Naive thymus-derived CD4-positive, alpha-beta T cell (primary cell): ENCODE results near the gene ZNF467. TPM values are rescaled to one million over a fixed set of nuclear protein-coding genes. Genes with fewer than 3 reads are reported as not detected.

ENCODE experiments used
- ATAC-seq: fragments of 150-1000 bp; cut with Tn5 transposase; 2 replicates; pipeline ENCODE4 v1.10.0; 2021; ENCODE audit warnings: mild to moderate bottlenecking, moderate library complexity
- CTCF ChIA-PET: fragments of 350-600 bp; sonication (Branson Sonifier 250); formaldehyde crosslinking; loops from one replicate; lab custom pipeline; 2021; ENCODE audit warnings: antibody characterized with exemption; lab: Charles Lee
- POLR2A ChIA-PET: fragments of 350-600 bp; sonication (Branson Sonifier 250); formaldehyde crosslinking; loops from one replicate; lab custom pipeline; 2021; ENCODE audit warnings: antibody characterized with exemption, inconsistent platforms; lab: Charles Lee
- DNase-seq, 9 donors: peaks; one replicate each; pipeline versions ENCODE4 v3.0.0 to v3.0.0-alpha.2; 2020 to 2022; ENCODE audit warnings: mixed read lengths in 1 of 9
- H3K27ac ChIP-seq: one replicate; pipeline ENCODE4 v1.7.0; 2013; ENCODE audit warnings: mild to moderate bottlenecking, low read depth, low read length, moderate library complexity
- H3K27me3 ChIP-seq, 2 donors: one replicate each; pipeline ENCODE4 v1.7.0; 2013; ENCODE audit warnings: low read length in 2 of 2, mild to moderate bottlenecking in 2 of 2, moderate library complexity in 2 of 2; ENCODE audit not compliant: control insufficient read depth in 2 of 2, insufficient read depth in 2 of 2
- H3K36me3 ChIP-seq, 3 experiments: 1 replicate in 2 of 3; 2 replicates in 1 of 3; pipeline ENCODE4 v1.7.0; 2013; ENCODE audit warnings: low read length in 3 of 3, mild to moderate bottlenecking in 3 of 3, moderate library complexity in 1 of 3; ENCODE audit not compliant: insufficient read depth in 3 of 3, control insufficient read depth in 2 of 3
- H3K4me1 ChIP-seq, 2 donors: one replicate each; pipeline ENCODE4 v1.7.0; 2013; ENCODE audit warnings: low read length in 2 of 2, mild to moderate bottlenecking in 2 of 2, moderate library complexity in 1 of 2; ENCODE audit not compliant: control insufficient read depth in 2 of 2, insufficient read depth in 2 of 2
- H3K4me3 ChIP-seq: 2 replicates; pipeline ENCODE4 v1.7.0; 2013; ENCODE audit warnings: mild to moderate bottlenecking, low read length
- H3K9me3 ChIP-seq, 3 experiments: 1 replicate in 2 of 3; 2 replicates in 1 of 3; pipeline ENCODE4 v1.7.0; 2013; ENCODE audit warnings: low read length in 3 of 3; ENCODE audit not compliant: control insufficient read depth in 2 of 3
- H3K27ac Mint-ChIP-seq, 9 donors: one replicate each; pipeline ENCODE4 v1.8.0; 2020 to 2022; ENCODE audit warnings: mixed read lengths in 9 of 9, mild to moderate bottlenecking in 8 of 9, moderate library complexity in 5 of 9, inconsistent platforms in 2 of 9
- H3K27me3 Mint-ChIP-seq, 5 donors: one replicate each; pipeline ENCODE4 v1.8.0; 2021 to 2022; ENCODE audit warnings: mixed read lengths in 5 of 5, mild to moderate bottlenecking in 1 of 5
- H3K36me3 Mint-ChIP-seq, 5 donors: one replicate each; pipeline ENCODE4 v1.8.0; 2020 to 2022; ENCODE audit warnings: mixed read lengths in 5 of 5, mild to moderate bottlenecking in 3 of 5, inconsistent platforms in 1 of 5
- H3K4me1 Mint-ChIP-seq, 7 donors: one replicate each; pipeline ENCODE4 v1.8.0; 2020 to 2022; ENCODE audit warnings: mixed read lengths in 7 of 7, mild to moderate bottlenecking in 3 of 7, inconsistent platforms in 1 of 7
- H3K4me3 Mint-ChIP-seq, 10 donors: one replicate each; pipeline ENCODE4 v1.8.0; 2020 to 2022; ENCODE audit warnings: mild to moderate bottlenecking in 10 of 10, mixed read lengths in 10 of 10, moderate library complexity in 6 of 10, inconsistent platforms in 2 of 10
- H3K9me3 Mint-ChIP-seq, 11 donors: one replicate each; pipeline ENCODE4 v1.8.0; 2020 to 2022; ENCODE audit warnings: mixed read lengths in 11 of 11, mild to moderate bottlenecking in 4 of 11, inconsistent platforms in 1 of 11, moderate library complexity in 1 of 11
- intact Hi-C, 2 donors: fragments of 100-400 bp; cut with micrococcal nuclease; formaldehyde crosslinking; loops; one replicate each; pipeline ENCODE4 v1.15.1; 2023
- polyA plus RNA-seq, 2 donors: library from polyadenylated mRNA; unstranded; fragments of 300-500 nt; fragmentation: Illumina TruSeq; gene quantifications; one replicate each; pipeline ENCODE4 v1.2.3, GENCODE V29; 2021
- total RNA-seq, 6 experiments: library from RNA in 5 of 6; stranded (reverse) in 5 of 6; gene quantifications; 1 replicate in 5 of 6; 2 replicates in 1 of 6; pipeline ENCODE4 v1.2.3 and lab custom pipeline; 2021 to 2026

The ZNF467 gene
- total and polyA plus RNA-seq, 7 experiments from 2014 or later, result 0.17 to 33.1 (median 6.8) TPM

DNA sequence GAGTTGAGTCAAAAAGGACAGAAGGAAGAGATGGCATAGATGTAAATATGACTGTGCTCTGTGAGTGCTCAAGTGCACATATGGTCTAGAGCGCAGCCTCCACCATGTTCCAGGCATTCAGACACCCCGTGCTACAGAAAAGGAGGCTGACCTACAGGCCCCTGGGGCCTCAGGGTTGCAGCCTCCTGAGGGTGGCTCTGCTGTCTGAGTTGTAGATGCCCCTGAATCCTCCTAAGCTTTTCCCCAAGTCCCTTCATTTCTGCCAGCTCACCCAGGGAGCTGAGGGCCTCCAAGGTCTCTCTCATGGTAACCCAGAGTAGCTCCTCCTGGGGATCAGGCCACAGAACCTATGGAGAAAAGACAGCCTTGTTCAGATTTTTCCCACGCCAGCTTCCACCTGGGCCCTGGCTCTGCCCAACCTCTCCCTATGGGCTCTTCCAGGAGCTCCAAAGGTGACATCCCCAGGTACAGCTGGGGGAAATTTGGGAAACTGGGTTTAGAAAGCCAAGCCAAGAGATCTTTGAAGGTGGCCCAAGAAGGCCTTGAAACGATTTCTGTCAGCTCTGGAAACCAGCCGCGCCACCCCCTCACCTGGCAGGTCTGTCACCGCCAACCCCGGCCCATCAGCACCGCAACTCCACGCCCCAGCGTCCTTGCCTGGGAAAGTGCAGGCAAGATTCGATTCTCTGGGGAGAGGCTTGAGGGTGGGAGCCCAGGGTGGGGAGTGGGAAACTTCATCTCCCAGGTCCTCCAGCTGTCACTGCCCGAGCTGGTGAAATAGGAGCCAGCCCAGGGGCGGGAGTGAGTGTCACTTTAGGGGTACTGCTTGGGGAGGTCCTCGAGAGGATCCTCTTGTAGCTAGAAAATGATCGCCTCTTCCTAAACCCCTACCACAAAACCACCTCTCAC, 2.4 kb downstream of the ZNF467 start:
- Mint-ChIP-seq H3K4me1 (peaks cover 2 to 29% (median 19%) of the 10 kb centered on the region in 7 donors), H3K9me3 (peaks cover 0 to 2% (median 0%) of the 10 kb centered on the region in 11 donors), H3K36me3 (peaks cover 0 to 25% (median 8%) of the 10 kb centered on the region in 5 donors), H3K4me3 (peak overlapping the region; percentile 16 to 88 (median 76)), H3K27me3 (peaks cover 0 to 40% (median 0%) of the 10 kb centered on the region in 5 donors), H3K27ac (peak overlapping the region in 6 of 9 donors; percentile 32 to 70 (median 52))
- ChIA-PET POLR2A (interaction anchor here (0.9 kb wide), 1 partner anchor 67 kb away, joined by 5 read pairs; the partner anchor contains the start of gene ZNF862), CTCF (no interaction called here)
- H3K4me3 ChIP-seq, result peak overlapping the region; percentile 35
- DNase-seq (peak in 1 of 9 donors; percentile 16), ATAC-seq (no peak)
- H3K27me3 ChIP-seq, result no peaks in the 10 kb centered on the region
- H3K9me3 ChIP-seq, result no peaks in the 10 kb centered on the region
- H3K4me1 ChIP-seq, result peaks cover 5 to 8% of the 10 kb centered on the region in 2 donors
- peaks cover 0 to 21% (median 0%) of the 10 kb centered on the region in 3 experiments for H3K36me3 ChIP-seq
- no peak overlapping the region for H3K27ac ChIP-seq
- intact Hi-C loops, result loop anchor here (1.0 to 10.0 kb wide), 9 partner anchors 29 to 1581 kb away; partner anchors contain the start of genes ZNF862 (in 2 of the 2), ATP6V0E2 (in 1 of the 2), CHPF2 (in 1 of the 2) and ZNF783 (in 1 of the 2)

GRCh38 chr7:149769915-149770314, 3.5 kb downstream of the ZNF467 start:
- peak overlapping the region in 5 of 10 donors; percentile 34 to 86 (median 64) for H3K4me3 Mint-ChIP-seq
- peaks cover 0 to 32% (median 0%) of the 10 kb centered on the region in 5 donors for H3K27me3 Mint-ChIP-seq
- Histone ChIP-seq H3K27me3 (no peaks in the 10 kb centered on the region), H3K27ac (no peak overlapping the region), H3K4me1 (peaks cover 5 to 8% of the 10 kb centered on the region in 2 donors), H3K4me3 (no peak overlapping the region), H3K9me3 (no peaks in the 10 kb centered on the region), H3K36me3 (peaks cover 0 to 26% (median 0%) of the 10 kb centered on the region in 3 experiments)
- H3K4me1 Mint-ChIP-seq, result peaks cover 2 to 25% (median 14%) of the 10 kb centered on the region in 7 donors
- peaks cover 0 to 2% (median 0%) of the 10 kb centered on the region in 11 donors for H3K9me3 Mint-ChIP-seq
- POLR2A ChIA-PET, result no interaction called here
- peak overlapping the region in 4 of 9 donors; percentile 18 to 68 (median 59) for H3K27ac Mint-ChIP-seq
- no peak for ATAC-seq
- CTCF ChIA-PET, result no interaction called here
- intact Hi-C loops, result loop anchor here (5.0 to 10.0 kb wide), 4 partner anchors 102 to 1582 kb away; partner anchors contain the start of genes ATP6V0E2 (in 1 of the 2), CHPF2 (in 1 of the 2) and ZNF783 (in 1 of the 2)
- no peak for DNase-seq
- H3K36me3 Mint-ChIP-seq, result peaks cover 0 to 31% (median 10%) of the 10 kb centered on the region in 5 donors

- ChIA-PET CTCF (no interaction called here), POLR2A (no interaction called here)
- Mint-ChIP-seq H3K27ac (no peak overlapping the region), H3K4me3 (no peak overlapping the region), H3K36me3 (peaks cover 0 to 35% (median 10%) of the 10 kb centered on the region in 5 donors), H3K9me3 (peaks cover 0 to 2% (median 0%) of the 10 kb centered on the region in 11 donors), H3K27me3 (peaks cover 0 to 24% (median 0%) of the 10 kb centered on the region in 5 donors), H3K4me1 (peaks cover 0 to 16% (median 9%) of the 10 kb centered on the region in 7 donors)
- H3K4me3 ChIP-seq, result no peak overlapping the region
- no peaks in the 10 kb centered on the region for H3K9me3 ChIP-seq
- peaks cover 0 to 26% (median 0%) of the 10 kb centered on the region in 3 experiments for H3K36me3 ChIP-seq
- H3K27me3 ChIP-seq, result no peaks in the 10 kb centered on the region
- ATAC-seq, result no peak
- H3K4me1 ChIP-seq, result peaks cover 0 to 5% of the 10 kb centered on the region in 2 donors
- no peak for DNase-seq
- intact Hi-C loops, result no loop called here
- H3K27ac ChIP-seq, result no peak overlapping the region
These were observed 4.5 kb downstream of the ZNF467 start for GRCh38 chr7:149768931-149769330.

DNA sequence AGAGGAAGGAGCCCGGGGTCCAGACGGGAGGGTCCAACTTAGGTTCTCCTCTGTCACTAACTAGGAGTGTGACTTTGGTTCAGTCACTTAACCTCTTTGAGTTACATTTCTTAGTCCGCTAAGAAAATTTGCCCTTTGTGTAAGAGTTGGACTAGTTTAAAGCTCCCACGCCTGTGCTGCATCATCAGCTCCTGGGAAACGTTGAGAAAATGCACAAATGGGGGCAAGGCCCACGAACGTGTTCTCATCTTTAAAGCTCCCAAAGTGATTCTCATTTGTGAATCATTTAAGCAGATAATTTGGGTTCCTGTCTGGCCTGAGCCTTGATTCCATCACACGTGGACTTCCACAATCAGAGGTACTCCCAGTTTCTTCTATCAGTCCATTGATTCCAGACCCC, 6.3 kb downstream of the ZNF467 start:
- no peaks in the 10 kb centered on the region for H3K27me3 ChIP-seq
- intact Hi-C loops, result no loop called here

DNA sequence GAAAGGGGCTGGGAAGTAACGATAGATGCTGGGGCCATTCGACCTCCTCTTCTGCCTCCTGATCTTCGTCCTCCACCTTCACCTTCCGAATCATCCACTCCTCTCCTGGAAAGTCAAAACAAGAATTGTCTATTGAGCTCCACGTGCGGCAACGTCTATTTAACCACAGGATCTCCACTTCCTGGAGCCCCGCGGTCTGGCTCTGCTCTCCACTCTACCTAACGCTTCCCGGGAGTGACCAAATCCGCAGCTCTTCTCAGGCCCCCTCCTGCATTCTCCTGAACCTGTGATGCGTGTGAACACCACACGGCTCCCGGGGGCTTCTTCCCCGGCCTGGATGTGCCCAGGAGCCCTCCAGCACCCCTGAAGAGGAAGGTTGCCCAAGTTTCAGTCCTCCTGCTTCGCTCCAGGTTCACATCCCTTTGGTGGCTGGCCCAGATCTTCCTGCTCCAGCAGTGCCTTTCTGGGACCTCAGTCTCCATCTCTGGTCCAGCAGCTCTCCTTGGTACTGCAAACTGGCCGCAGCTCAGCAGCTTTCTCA, 7.2 kb downstream of the ZNF467 start:
- DNase-seq (no peak), ATAC-seq (no peak)
- H3K27ac ChIP-seq, result no peak overlapping the region
- H3K27me3 ChIP-seq, result no peaks in the 10 kb centered on the region
- no peak overlapping the region for H3K4me3 Mint-ChIP-seq
- peaks cover 0 to 19% (median 0%) of the 10 kb centered on the region in 3 experiments for H3K36me3 ChIP-seq
- intact Hi-C loops, result no loop called here
- H3K27ac Mint-ChIP-seq, result no peak overlapping the region
- ChIA-PET CTCF (interaction anchor here (0.6 kb wide), 1 partner anchor 1169 kb away, joined by 3 read pairs; no protein-coding TSS in a partner anchor), POLR2A (no interaction called here)
- peaks cover 0 to 4% of the 10 kb centered on the region in 2 donors for H3K4me1 ChIP-seq
- H3K9me3 Mint-ChIP-seq, result peaks cover 0 to 2% (median 0%) of the 10 kb centered on the region in 11 donors
- no peaks in the 10 kb centered on the region for H3K9me3 ChIP-seq
- H3K36me3 Mint-ChIP-seq, result peaks cover 0 to 35% (median 10%) of the 10 kb centered on the region in 5 donors
- peaks cover 0 to 15% (median 0%) of the 10 kb centered on the region in 5 donors for H3K27me3 Mint-ChIP-seq
- peaks cover 0 to 15% (median 8%) of the 10 kb centered on the region in 7 donors for H3K4me1 Mint-ChIP-seq
- H3K4me3 ChIP-seq, result no peak overlapping the region

More for the DNA sequence above, 6.3 kb downstream of the ZNF467 start:
- DNase-seq (no peak), ATAC-seq (no peak)
- Mint-ChIP-seq H3K36me3 (peaks cover 0 to 35% (median 10%) of the 10 kb centered on the region in 5 donors), H3K4me1 (peaks cover 0 to 16% (median 8%) of the 10 kb centered on the region in 7 donors), H3K27me3 (peaks cover 0 to 17% (median 0%) of the 10 kb centered on the region in 5 donors), H3K9me3 (peaks cover 0 to 2% (median 0%) of the 10 kb centered on the region in 11 donors), H3K27ac (peak overlapping the region in 1 of 9 donors; percentile 55), H3K4me3 (no peak overlapping the region)
- ChIA-PET POLR2A (no interaction called here), CTCF (no interaction called here)
- Histone ChIP-seq H3K9me3 (no peaks in the 10 kb centered on the region), H3K4me1 (peaks cover 0 to 5% of the 10 kb centered on the region in 2 donors), H3K4me3 (no peak overlapping the region), H3K27ac (no peak overlapping the region), H3K36me3 (peaks cover 0 to 22% (median 0%) of the 10 kb centered on the region in 3 experiments)
